ENCODE data around the gene ANO4.

DNA sequence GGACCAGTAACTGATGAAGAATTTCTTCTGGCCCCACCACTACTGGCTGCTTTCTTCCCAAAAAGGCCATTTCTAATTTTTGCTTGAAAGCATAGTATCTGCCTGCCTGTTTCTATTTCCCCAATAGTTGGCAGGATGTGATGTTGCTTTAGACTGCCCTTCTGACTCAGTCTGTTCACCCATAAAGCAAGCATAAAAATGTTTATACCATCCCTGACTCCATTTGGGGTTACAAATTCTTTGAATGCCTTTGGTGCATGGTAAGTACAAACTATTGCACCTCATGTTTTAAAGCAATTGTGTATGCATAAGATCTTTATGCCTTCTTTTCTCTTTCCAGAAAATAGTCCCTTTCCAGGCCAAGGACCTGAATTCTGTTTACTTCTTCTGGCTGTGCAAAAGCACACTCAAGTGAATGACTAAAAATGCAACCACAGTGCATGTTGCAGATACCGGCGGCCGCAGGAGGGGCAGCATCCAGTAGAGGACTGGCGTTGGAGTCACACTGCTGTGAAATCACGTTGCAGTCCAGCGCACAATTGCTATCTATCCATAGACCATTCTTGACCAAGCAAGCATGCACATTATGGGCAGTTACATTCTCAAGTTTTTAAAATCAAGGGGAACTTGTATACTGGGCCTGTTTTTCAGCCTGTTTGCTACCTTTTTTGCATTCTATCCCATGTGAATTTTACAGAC, 333.1 kb downstream of the ANO4 start:
- TF ChIP-seq CTCF (IDR thresholded peaks at IDR 0.05) (no peak), POLR2A (IDR thresholded peaks at IDR 0.05) (no peak)
